AG09309 (cell line): Measurements from ENCODE around the gene THSD4.

ENCODE experiments used
- DNase-seq: peaks from one replicate; pipeline ENCODE4 v3.0.0-alpha.2; 2010; ENCODE audit warnings: low read depth
- H3K4me3 ChIP-seq: 2 replicates; pipeline ENCODE4 v1.5.1; 2011; ENCODE audit warnings: mild to moderate bottlenecking, low read depth, low read length, moderate library complexity; ENCODE audit not compliant: control insufficient read depth
- CTCF ChIP-seq: IDR thresholded peaks from 2 replicates; pipeline ENCODE4 v1.5.1; 2011; ENCODE audit warnings: mild to moderate bottlenecking, low read depth, low read length, inconsistent platforms; ENCODE audit not compliant: insufficient read depth, control insufficient read depth; ENCODE audit errors: missing control alignments

Gene THSD4

GRCh38 chr15:71111950-71112349, 3.3 kb upstream of the THSD4 start:
- TF ChIP-seq CTCF = no peak
- no peak for DNase-seq

GRCh38 chr15:71112429-71112828, 2.8 kb upstream of the THSD4 start:
- H3K4me3 ChIP-seq = no peak overlapping the region
- no peak for DNase-seq
- no peak for TF ChIP-seq CTCF

More at GRCh38 chr15:71111950-71112349, 3.3 kb upstream of the THSD4 start:
- no peak overlapping the region for H3K4me3 ChIP-seq

GRCh38 chr15:71114066-71114680, 1.1 kb upstream of the THSD4 start:
- TF ChIP-seq CTCF = no peak
- DNase-seq = no peak
- H3K4me3 ChIP-seq = no peak overlapping the region

DNA sequence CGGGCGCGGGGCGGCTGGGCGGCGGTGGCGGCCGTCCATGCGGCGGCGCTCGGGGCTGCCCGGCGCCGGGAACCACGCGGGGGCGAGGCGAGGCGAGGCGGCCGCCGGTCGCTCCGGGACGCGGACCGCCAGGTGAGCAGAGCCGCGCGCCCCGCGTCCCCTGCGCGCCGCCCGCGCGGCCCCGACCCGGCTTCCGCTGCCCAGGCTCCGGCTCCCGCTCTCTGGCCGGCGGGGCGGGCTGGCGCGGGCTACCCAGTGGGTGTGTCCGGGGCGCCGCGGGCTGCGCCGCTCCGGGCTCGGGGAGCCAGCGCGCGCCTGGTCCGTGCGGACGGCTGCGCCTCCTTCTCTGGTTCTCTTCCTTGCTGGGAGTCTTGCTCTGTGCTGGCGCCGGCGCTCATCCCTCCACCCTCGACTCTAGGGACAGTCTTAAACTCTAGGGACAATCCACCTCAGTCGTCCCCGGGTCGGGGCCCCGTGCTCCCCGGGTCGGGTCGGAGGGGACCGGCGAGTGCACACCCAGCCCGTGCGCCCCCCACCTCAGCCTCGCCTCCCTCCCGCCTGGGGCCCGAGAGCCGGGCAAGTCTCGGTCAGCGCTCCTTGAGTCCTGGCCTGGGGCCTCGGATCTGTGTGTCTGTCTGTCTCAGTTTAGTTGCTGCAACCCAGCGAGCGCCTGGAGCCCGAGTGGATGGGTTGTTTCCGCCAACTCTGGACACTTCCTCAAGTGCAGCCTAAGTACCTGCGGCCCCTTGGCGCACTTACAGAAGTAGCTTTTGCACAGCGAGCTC, 488 bp downstream of the THSD4 start:
- TF ChIP-seq CTCF = no peak
- no peak for DNase-seq
- H3K4me3 ChIP-seq = peak overlapping the region; percentile 67

DNA sequence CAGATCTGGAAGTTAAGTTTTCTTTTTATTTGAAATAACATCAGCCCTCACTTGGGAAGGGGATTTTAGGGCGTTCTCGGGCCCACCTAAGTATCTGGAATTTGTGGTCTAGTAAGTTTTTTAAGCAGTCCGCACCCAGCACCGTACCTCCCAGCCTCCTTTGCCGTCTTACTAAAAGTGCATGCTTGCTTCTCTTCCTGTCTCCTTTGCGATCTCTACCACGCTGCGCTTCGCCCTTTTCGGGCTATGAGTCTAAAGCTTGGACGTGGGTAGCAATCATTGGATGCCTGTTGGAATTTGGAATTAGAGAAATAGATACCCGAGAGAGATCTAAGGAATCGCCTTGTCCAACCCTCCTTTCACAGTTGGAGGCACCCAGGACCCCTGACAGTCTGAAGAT, 1.1 kb downstream of the THSD4 start:
- no peak for TF ChIP-seq CTCF
- DNase-seq = no peak
- peak overlapping the region; percentile 67 for H3K4me3 ChIP-seq

DNA sequence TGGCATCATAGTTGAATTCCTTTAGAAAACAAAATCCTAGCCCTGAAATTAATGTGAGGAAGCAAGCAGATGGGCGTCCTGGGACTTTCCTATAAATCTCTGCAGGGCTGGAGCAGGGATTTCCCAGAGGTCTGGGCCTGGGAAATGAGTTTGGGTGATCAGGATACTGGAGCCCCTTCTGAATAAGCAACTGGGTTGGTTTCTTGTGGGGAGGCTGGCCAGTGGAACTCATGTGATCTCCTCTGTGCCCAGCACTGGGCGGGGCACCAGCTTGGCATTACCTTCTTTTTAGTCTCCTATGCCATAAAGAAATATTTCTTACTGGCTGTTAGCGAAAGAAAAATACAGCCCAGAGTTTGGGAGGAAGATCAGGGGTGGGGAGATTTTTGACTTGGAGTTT, 1.7 kb downstream of the THSD4 start:
- no peak for TF ChIP-seq CTCF
- no peak for DNase-seq
- H3K4me3 ChIP-seq = no peak overlapping the region
